ENCODE measurements around the gene PROSER2.

PROSER2 gene

DNA sequence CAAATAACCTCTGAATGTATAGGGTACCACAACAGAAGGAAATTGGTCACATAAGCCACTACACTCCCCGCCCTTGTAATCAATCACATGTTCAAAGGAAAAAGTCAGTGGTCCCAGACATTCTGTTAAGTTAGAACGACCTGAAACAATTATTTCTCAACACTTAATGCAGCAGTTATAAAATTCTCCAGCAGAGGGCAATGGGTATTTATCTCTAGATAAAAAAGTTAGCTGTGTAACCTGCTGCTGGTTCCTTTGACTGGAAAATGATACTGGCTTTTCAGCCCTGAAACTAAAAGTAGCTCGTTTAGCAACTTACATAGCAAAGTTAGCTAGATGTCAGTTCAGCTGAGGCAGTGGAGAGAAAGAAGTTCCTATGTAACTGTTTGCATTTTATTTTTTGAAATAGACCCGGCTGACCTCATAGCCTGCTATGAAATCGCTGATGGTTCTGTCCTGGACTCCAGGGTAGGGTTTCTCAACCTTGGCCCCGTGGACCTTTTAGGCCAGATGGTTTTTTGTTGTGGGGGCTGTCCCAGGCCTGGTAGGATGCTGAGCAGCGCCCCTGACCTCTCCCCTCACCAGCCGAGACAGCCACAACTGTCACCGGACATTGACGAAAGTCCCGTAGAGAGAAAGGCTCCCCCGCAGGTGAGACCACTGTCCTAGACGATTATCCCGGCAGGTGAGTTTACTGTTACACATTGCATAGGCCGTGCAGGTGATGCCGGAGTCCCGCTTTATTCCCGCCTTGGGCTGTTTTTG is 40.2 kb upstream of the PROSER2 start:
- TF ChIP-seq CTCF (IDR thresholded peaks at IDR 0.05) = peak; percentile 67
- H3K4me3 Mint-ChIP-seq = no peak overlapping the region
- H3K4me1 Mint-ChIP-seq = peaks cover 16% of the 10 kb centered on the region
- H3K9me3 Mint-ChIP-seq = peaks cover 15% of the 10 kb centered on the region
- H3K27me3 Mint-ChIP-seq (ENCODE audit: low read depth, poor library complexity) = peaks cover 20% of the 10 kb centered on the region
- peak; percentile 18 for DNase-seq
- no peak overlapping the region for H3K27ac Mint-ChIP-seq
- H3K36me3 Mint-ChIP-seq (ENCODE audit: low read depth) = no peaks in the 10 kb centered on the region

- H3K36me3 Mint-ChIP-seq (ENCODE audit: low read depth) = no peaks in the 10 kb centered on the region
- H3K27ac Mint-ChIP-seq = no peak overlapping the region
- H3K9me3 Mint-ChIP-seq = peaks cover 11% of the 10 kb centered on the region
- DNase-seq = no peak
- peaks cover 19% of the 10 kb centered on the region for H3K27me3 Mint-ChIP-seq (ENCODE audit: low read depth, poor library complexity)
- no peak for TF ChIP-seq CTCF (IDR thresholded peaks at IDR 0.05)
- H3K4me3 Mint-ChIP-seq = no peak overlapping the region
- H3K4me1 Mint-ChIP-seq = peaks cover 16% of the 10 kb centered on the region
Observed at GRCh38 chr10:11783558-11783865, 39.6 kb upstream of the PROSER2 start.

DNA sequence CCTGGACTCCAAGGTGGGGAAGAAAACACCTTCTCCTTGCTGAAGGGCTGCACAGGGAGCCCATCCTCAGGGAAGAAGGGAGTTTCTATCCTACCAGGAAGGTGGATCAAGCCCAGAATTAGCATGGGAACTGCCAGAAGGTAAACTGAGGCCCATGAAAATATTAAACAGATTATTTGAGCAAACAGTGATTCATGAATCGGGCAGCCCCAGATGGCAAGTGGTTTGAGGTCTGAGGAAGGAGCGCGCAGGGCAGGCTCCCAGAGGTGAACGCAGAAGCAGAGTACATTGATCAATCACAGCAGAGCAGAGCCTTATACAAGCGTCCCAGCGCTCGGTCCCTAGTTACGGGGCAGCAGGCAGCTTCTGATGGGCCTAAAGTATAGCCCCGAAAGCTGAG is 35.8 kb upstream of the PROSER2 start:
- Mint-ChIP-seq H3K27me3 (ENCODE audit: low read depth, poor library complexity) (peaks cover 29% of the 10 kb centered on the region), H3K4me1 (peaks cover 16% of the 10 kb centered on the region), H3K27ac (no peak overlapping the region), H3K36me3 (ENCODE audit: low read depth) (no peaks in the 10 kb centered on the region), H3K9me3 (peaks cover 7% of the 10 kb centered on the region), H3K4me3 (no peak overlapping the region)
- TF ChIP-seq CTCF (IDR thresholded peaks at IDR 0.05) = no peak
- no peak for DNase-seq

DNA sequence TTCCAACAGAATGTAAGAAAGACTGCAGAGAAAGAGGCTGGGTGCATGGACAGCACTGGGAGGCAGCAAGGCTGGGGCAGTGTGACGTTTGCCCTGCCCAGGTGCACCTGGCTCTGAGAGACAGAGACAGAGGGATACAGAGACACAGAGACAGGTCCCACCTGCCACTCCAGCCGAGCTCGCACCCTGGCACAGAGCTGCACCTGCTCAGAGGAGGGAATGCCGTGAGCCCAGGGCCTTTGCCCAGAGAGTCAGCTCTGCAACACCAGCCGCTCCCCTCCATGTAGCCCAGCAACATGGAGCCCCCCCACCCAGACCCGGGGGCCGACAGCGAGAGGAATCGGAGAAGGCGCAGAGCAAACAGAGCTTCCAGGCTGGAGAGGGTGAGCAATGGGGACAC is 35.3 kb upstream of the PROSER2 start:
- H3K27ac Mint-ChIP-seq = no peak overlapping the region
- no peaks in the 10 kb centered on the region for H3K36me3 Mint-ChIP-seq (ENCODE audit: low read depth)
- no peak overlapping the region for H3K4me3 Mint-ChIP-seq
- peaks cover 12% of the 10 kb centered on the region for H3K9me3 Mint-ChIP-seq
- peaks cover 29% of the 10 kb centered on the region for H3K27me3 Mint-ChIP-seq (ENCODE audit: low read depth, poor library complexity)
- no peak for TF ChIP-seq CTCF (IDR thresholded peaks at IDR 0.05)
- peaks cover 13% of the 10 kb centered on the region for H3K4me1 Mint-ChIP-seq
- no peak for DNase-seq

DNA sequence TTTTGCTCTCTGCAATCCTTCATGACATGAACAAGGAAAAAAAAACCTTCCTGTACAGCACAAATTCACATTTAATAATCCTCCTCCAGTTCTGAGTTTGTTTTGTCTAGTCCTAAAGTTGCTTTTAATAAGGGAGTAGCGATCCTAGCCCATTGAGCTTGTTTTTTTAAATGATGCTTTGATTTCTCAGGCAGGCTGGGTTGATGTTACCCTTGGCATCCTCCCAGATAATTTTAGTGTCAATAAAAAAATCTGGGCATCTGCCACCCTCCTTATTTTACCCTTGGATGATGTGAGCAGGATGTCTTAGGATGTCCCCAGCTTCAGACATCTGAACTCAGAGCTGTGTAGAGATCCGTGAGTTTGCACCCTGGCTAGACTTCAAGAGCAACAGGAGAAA is 33.9 kb upstream of the PROSER2 start:
- peaks cover 5% of the 10 kb centered on the region for H3K36me3 Mint-ChIP-seq (ENCODE audit: low read depth)
- peaks cover 24% of the 10 kb centered on the region for H3K9me3 Mint-ChIP-seq
- H3K4me1 Mint-ChIP-seq = no peaks in the 10 kb centered on the region
- DNase-seq = no peak
- H3K27ac Mint-ChIP-seq = no peak overlapping the region
- no peak overlapping the region for H3K4me3 Mint-ChIP-seq
- TF ChIP-seq CTCF (IDR thresholded peaks at IDR 0.05) = no peak
- peaks cover 29% of the 10 kb centered on the region for H3K27me3 Mint-ChIP-seq (ENCODE audit: low read depth, poor library complexity)

- DNase-seq = no peak
- Mint-ChIP-seq H3K36me3 (ENCODE audit: low read depth) (peaks cover 5% of the 10 kb centered on the region), H3K27ac (no peak overlapping the region), H3K4me3 (no peak overlapping the region), H3K27me3 (ENCODE audit: low read depth, poor library complexity) (peaks cover 26% of the 10 kb centered on the region), H3K4me1 (no peaks in the 10 kb centered on the region), H3K9me3 (peaks cover 26% of the 10 kb centered on the region)
- TF ChIP-seq CTCF (IDR thresholded peaks at IDR 0.05) = no peak
Observed at GRCh38 chr10:11789956-11790355, 33.2 kb upstream of the PROSER2 start.
